Measurements from ENCODE around the gene TRIM67. TPM values are rescaled to one million over a fixed set of nuclear protein-coding genes. Genes with fewer than 3 reads are reported as not detected.

Gene TRIM67
- total RNA-seq, 1 donor from 2014 or later: 0.08 TPM

- peaks cover 55% of the 10 kb centered on the region for H3K27me3 ChIP-seq (ENCODE audit: low read depth)
- intact Hi-C loops (cut with micrococcal nuclease): no loop called here
Measured at GRCh38 chr1:231181271-231181670, 19.4 kb downstream of the TRIM67 start.

GRCh38 chr1:231182317-231182716 lies 20.5 kb downstream of the TRIM67 start:
- Histone ChIP-seq H3K27ac (replicated peaks) (no peak overlapping the region), H3K4me1 (peaks cover 3% of the 10 kb centered on the region), H3K27me3 (ENCODE audit: low read depth) (peaks cover 63% of the 10 kb centered on the region), H3K36me3 (no peaks in the 10 kb centered on the region), H3K4me3 (no peak overlapping the region), H3K9me3 (replicated peaks) (peaks cover 10% of the 10 kb centered on the region)
- DNase-seq: no peak
- TF ChIP-seq CTCF (IDR thresholded peaks at IDR 0.05; ENCODE audit: borderline replicate concordance): no peak
- intact Hi-C loops (cut with micrococcal nuclease): no loop called here

More at GRCh38 chr1:231181271-231181670, 19.4 kb downstream of the TRIM67 start:
- Histone ChIP-seq H3K9me3 (replicated peaks) (peaks cover 10% of the 10 kb centered on the region), H3K36me3 (no peaks in the 10 kb centered on the region), H3K4me3 (no peak overlapping the region), H3K27ac (replicated peaks) (no peak overlapping the region), H3K4me1 (peaks cover 3% of the 10 kb centered on the region)
- DNase-seq: no peak
- TF ChIP-seq CTCF (IDR thresholded peaks at IDR 0.05; ENCODE audit: borderline replicate concordance): no peak

- Histone ChIP-seq H3K4me3 (no peak overlapping the region), H3K4me1 (no peaks in the 10 kb centered on the region), H3K36me3 (no peaks in the 10 kb centered on the region), H3K27me3 (ENCODE audit: low read depth) (peaks cover 77% of the 10 kb centered on the region), H3K27ac (replicated peaks) (no peak overlapping the region), H3K9me3 (replicated peaks) (peaks cover 6% of the 10 kb centered on the region)
- intact Hi-C loops (cut with micrococcal nuclease): no loop called here
- TF ChIP-seq CTCF (IDR thresholded peaks at IDR 0.05; ENCODE audit: borderline replicate concordance): no peak
- no peak for DNase-seq
Measured at GRCh38 chr1:231183639-231184590, 22.1 kb downstream of the TRIM67 start.

GRCh38 chr1:231184891-231185290 lies 23.0 kb downstream of the TRIM67 start:
- intact Hi-C loops (cut with micrococcal nuclease): no loop called here
- Histone ChIP-seq H3K36me3 (no peaks in the 10 kb centered on the region), H3K27me3 (ENCODE audit: low read depth) (peaks cover 78% of the 10 kb centered on the region), H3K9me3 (replicated peaks) (peaks cover 6% of the 10 kb centered on the region), H3K4me1 (no peaks in the 10 kb centered on the region), H3K4me3 (no peak overlapping the region), H3K27ac (replicated peaks) (no peak overlapping the region)
- no peak for TF ChIP-seq CTCF (IDR thresholded peaks at IDR 0.05; ENCODE audit: borderline replicate concordance)
- DNase-seq: no peak

GRCh38 chr1:231185391-231185790 lies 23.5 kb downstream of the TRIM67 start:
- no peak for DNase-seq
- TF ChIP-seq CTCF (IDR thresholded peaks at IDR 0.05; ENCODE audit: borderline replicate concordance): no peak
- no peaks in the 10 kb centered on the region for H3K4me1 ChIP-seq
- H3K27ac ChIP-seq (replicated peaks): no peak overlapping the region
- no peaks in the 10 kb centered on the region for H3K36me3 ChIP-seq
- peaks cover 79% of the 10 kb centered on the region for H3K27me3 ChIP-seq (ENCODE audit: low read depth)
- peaks cover 7% of the 10 kb centered on the region for H3K9me3 ChIP-seq (replicated peaks)
- intact Hi-C loops (cut with micrococcal nuclease): no loop called here
- H3K4me3 ChIP-seq: no peak overlapping the region
